Fibroblast of mammary gland (primary cell): ENCODE results near the gene AMPH.
"Not testable (repeated sequence)": the region's sequence is repeated elsewhere in the genome, so short reads cannot be mapped to it uniquely, and the experiment has no call there.

ENCODE experiments used
- DNase-seq: peaks from one replicate; pipeline ENCODE4 v3.0.0-alpha.2; 2010; ENCODE audit warnings: low read depth
- H3K4me3 ChIP-seq: 2 replicates; pipeline ENCODE4 v1.5.1; 2011; ENCODE audit warnings: low read depth, mild to moderate bottlenecking, low read length, moderate library complexity; ENCODE audit not compliant: control insufficient read depth
- CTCF ChIP-seq: conservative IDR thresholded peaks from 2 replicates; pipeline ENCODE4 v1.5.1; 2011; ENCODE audit warnings: low read depth, low read length, inconsistent platforms; ENCODE audit not compliant: control insufficient read depth, insufficient read depth

The AMPH gene

DNA sequence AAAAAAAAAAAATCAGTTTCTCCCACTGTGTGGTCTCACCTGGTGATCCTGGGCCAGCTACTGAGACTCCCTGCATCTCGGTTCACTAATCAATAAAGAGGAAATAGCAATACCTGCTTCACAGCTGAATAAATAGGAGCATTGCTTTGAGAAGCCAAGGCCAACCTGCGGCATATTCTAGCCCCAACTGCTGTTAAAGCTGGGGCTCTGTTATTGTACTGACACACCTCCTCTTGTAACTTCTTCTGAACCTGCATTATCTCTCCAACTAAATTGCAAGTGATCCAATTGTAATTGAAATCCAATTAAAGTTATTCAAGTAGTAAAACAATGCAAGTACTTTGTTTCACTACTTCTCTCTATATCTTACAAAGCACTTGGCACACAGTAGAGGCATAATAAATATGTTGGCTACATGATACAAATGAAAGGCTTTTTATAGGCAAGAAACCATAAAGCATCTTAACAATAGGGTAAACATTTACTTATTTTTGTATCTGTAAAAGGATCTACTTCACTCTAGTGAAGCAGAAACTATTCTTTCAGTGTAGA, 38.4 kb downstream of the AMPH start:
- TF ChIP-seq CTCF, result no peak
- DNase-seq, result no peak
- no peak overlapping the region for H3K4me3 ChIP-seq

- DNase-seq, result no peak
- no peak for TF ChIP-seq CTCF
These were observed 45.4 kb downstream of the AMPH start for GRCh38 chr7:38585572-38586354.

DNA sequence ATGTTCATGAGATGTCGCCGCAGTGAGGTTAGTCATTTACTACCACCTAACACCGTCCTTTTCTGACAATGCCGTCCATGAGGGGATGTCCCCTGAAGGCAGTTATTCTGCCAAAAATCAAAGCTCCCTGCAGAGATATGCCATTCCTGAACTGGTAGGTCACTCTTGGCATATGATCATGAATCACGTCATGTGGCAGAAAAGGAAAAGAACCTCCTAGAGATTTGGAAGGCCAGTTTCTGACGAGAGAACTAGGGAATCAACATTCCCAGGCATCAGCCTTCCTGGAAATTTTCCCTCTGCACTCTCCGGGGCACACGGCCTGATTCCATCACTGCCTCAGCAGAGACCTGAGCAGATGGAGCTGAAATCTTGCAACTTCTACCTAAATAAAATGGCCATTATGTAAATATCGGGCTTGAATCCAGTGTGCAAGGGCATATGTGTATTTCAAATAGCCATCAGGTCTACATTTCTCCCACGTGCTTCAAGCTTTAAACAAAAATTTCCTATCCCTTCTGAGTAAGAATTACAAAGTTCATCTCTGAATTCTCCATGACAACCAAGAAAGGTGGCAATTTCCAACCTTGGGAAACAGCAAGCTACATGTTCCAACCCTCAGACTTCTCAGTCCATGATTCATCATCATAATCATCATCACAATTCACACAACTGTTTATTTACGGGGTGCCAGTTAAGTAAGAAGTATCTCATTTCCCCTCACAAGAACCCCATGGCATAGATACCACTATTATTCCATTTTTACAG, 46.5 kb downstream of the AMPH start:
- H3K4me3 ChIP-seq, result no peak overlapping the region
- no peak for TF ChIP-seq CTCF
- peak; percentile 84 for DNase-seq

More at GRCh38 chr7:38585572-38586354, 45.4 kb downstream of the AMPH start:
- no peak overlapping the region for H3K4me3 ChIP-seq

- no peak for DNase-seq
- no peak overlapping the region for H3K4me3 ChIP-seq
- no peak for TF ChIP-seq CTCF
These were observed 50.7 kb downstream of the AMPH start for GRCh38 chr7:38580485-38580884.

GRCh38 chr7:38574086-38574485, 57.1 kb downstream of the AMPH start:
- H3K4me3 ChIP-seq, result no peak overlapping the region
- no peak for TF ChIP-seq CTCF
- DNase-seq, result peak; percentile 75

DNA sequence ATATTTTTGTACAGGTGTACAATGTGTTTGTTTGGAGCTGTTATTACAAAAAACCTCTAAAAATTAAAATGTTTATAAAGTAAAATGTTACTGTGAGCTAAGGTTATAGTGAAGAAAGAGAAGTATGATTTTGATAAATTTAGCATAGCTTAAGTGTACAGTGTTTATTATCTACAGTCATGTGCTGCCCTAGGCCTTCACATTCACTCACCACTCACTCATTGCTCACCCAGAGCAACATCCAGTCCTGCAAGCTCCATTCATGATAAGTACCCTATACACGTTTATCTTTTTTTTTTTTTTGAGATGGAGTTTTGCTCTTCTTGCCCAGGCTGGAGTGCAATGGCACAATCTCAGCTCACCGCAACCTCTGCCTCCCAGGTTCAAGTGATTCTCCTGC, 59.6 kb downstream of the AMPH start:
- H3K4me3 ChIP-seq, DNase-seq: not testable (repeated sequence)

DNA sequence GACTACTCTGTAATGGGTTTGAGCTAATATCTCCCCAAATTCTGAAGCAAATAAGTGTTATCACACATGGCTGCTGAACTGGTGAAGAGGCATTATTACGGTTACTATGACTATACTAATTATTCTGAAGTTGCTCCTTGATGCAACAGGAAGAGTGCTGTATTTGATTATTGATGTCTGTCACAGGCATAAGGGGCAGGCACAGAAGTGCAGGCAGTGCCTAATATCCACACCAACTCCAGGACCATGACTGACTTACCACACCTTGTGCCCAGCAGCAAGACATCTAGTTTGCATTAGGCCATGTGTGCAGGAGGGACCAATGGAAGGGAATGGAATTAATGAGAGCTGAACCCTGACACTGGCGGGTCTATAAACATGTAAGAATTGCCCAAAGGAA, 62.7 kb downstream of the AMPH start:
- DNase-seq, result no peak
- TF ChIP-seq CTCF, result no peak
- no peak overlapping the region for H3K4me3 ChIP-seq
